ENCODE results near the gene KRTAP3-1.
A peak's percentile ranks its signal among the peaks of the same experiment; 100 is the strongest.
"Not testable (repeated sequence)": the region's sequence is repeated elsewhere in the genome, so short reads cannot be mapped to it uniquely, and the experiment has no call there.

KRTAP3-1 gene

GRCh38 chr17:41015454-41015853 lies 6.5 kb upstream of the KRTAP3-1 start:
- no peak for DNase-seq (ENCODE audit: low spot score)

GRCh38 chr17:41013606-41014005 lies 4.7 kb upstream of the KRTAP3-1 start:
- DNase-seq (ENCODE audit: low spot score), result peak; percentile 69

GRCh38 chr17:41013181-41013580 lies 4.3 kb upstream of the KRTAP3-1 start:
- DNase-seq (ENCODE audit: low spot score), result no peak

- peak; percentile 53 for DNase-seq (ENCODE audit: low spot score)
These were observed 3.6 kb upstream of the KRTAP3-1 start for GRCh38 chr17:41012326-41013120.

- no peak for DNase-seq (ENCODE audit: low spot score)
These were observed 1.5 kb upstream of the KRTAP3-1 start for GRCh38 chr17:41010441-41010840.

- no peak for DNase-seq (ENCODE audit: low spot score)
These were observed 1.0 kb upstream of the KRTAP3-1 start for GRCh38 chr17:41009936-41010335.

GRCh38 chr17:41009301-41009760 lies 403 bp upstream of the KRTAP3-1 start:
- DNase-seq (ENCODE audit: low spot score), result no peak

- no peak for DNase-seq (ENCODE audit: low spot score)
These were observed 4.5 kb downstream of the KRTAP3-1 start for GRCh38 chr17:41004397-41004796.

GRCh38 chr17:41003926-41004325 lies 5.0 kb downstream of the KRTAP3-1 start:
- no peak for DNase-seq (ENCODE audit: low spot score)

GRCh38 chr17:41002814-41003213 lies 6.1 kb downstream of the KRTAP3-1 start:
- DNase-seq (ENCODE audit: low spot score), result no peak

- no peak for DNase-seq (ENCODE audit: low spot score)
These were observed 7.1 kb downstream of the KRTAP3-1 start for GRCh38 chr17:41001795-41002194.

- not testable (repeated sequence) for DNase-seq (ENCODE audit: low spot score)
These were observed 9.4 kb downstream of the KRTAP3-1 start, which contains the start of gene KRTAP3-2 for GRCh38 chr17:40999563-40999962. TSS of gene KRTAP3-2 (minus strand) at chr17:40999906. CDS start at chr17:40999853, 53 bp downstream.

GRCh38 chr17:40997361-40997760 lies 11.6 kb downstream of the KRTAP3-1 start:
- no peak for DNase-seq (ENCODE audit: low spot score)

GRCh38 chr17:40996829-40997228 lies 12.1 kb downstream of the KRTAP3-1 start:
- no peak for DNase-seq (ENCODE audit: low spot score)

- DNase-seq (ENCODE audit: low spot score), result peak; percentile 56
These were observed 13.8 kb downstream of the KRTAP3-1 start for GRCh38 chr17:40995116-40995515.

- peak; percentile 15 for DNase-seq (ENCODE audit: low spot score)
These were observed 15.1 kb downstream of the KRTAP3-1 start, which contains the start of gene KRTAP3-3 for GRCh38 chr17:40993839-40994238. TSS of gene KRTAP3-3 (minus strand) at chr17:40994164. CDS start at chr17:40994097, 67 bp downstream.

GRCh38 chr17:40993084-40993483 lies 15.8 kb downstream of the KRTAP3-1 start:
- DNase-seq (ENCODE audit: low spot score), result no peak

- DNase-seq (ENCODE audit: low spot score), result no peak
These were observed 16.3 kb downstream of the KRTAP3-1 start for GRCh38 chr17:40992666-40993065.

GRCh38 chr17:40986920-40987319 lies 22.0 kb downstream of the KRTAP3-1 start:
- no peak for DNase-seq (ENCODE audit: low spot score)

- no peak for DNase-seq (ENCODE audit: low spot score)
These were observed 24.7 kb downstream of the KRTAP3-1 start, which contains the start of gene KRT40 for GRCh38 chr17:40984226-40984625. TSS of gene KRT40 (minus strand) at chr17:40984326. CDS start at chr17:40984273, 53 bp downstream.

GRCh38 chr17:40981115-40981514 lies 27.8 kb downstream of the KRTAP3-1 start:
- DNase-seq (ENCODE audit: low spot score), result no peak

- peak; percentile 25 for DNase-seq (ENCODE audit: low spot score)
These were observed 28.3 kb downstream of the KRTAP3-1 start for GRCh38 chr17:40980596-40980995.

- DNase-seq (ENCODE audit: low spot score), result no peak
These were observed 28.8 kb downstream of the KRTAP3-1 start for GRCh38 chr17:40980117-40980516.
